ENCODE data around the gene EIF3K. TPM values are rescaled to one million over a fixed set of nuclear protein-coding genes. Genes with fewer than 3 reads are reported as not detected.

Gene EIF3K
- polyA plus RNA-seq, 2 of the 4 experiments (the other 2 are of a cell fraction), result 419 to 937 TPM

DNA sequence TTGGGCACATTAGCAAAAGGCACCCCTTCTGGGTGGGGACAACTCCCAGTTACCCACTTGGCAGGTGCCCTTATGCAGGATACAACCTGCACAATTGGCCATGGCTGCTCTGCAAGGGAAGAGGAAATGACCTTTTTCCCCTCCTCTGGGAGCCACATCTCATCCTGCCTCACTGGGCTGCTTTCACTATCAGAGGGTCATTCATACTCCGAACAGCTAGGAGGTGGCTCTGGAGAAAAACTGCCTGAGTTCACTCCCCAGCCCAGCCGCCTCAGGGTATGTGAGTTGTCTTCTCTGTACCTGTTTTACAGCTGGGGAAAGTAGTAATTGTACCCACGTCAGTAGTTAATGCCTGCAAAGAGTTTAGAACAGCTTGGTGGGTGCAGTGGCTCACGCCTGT is 21.4 kb downstream of the EIF3K start:
- H3K4me2 ChIP-seq, result no peak overlapping the region
- POLR2A ChIA-PET, result interaction anchor here (0.7 kb wide), 1 partner anchor 18 kb away, joined by 3 read pairs; no protein-coding TSS in a partner anchor
- H3K9me3 ChIP-seq, result no peaks in the 10 kb centered on the region
- ATAC-seq (0 out of 6 replicates have a peak, but pooled peaks of 1 of the 2 experiments have one; percentile 9), DNase-seq (ENCODE audit: low read depth in 1 of 2, low spot score in 1 of 2) (no peak), FAIRE-seq (no peak)
- H3K27ac ChIP-seq, result peak overlapping the region in 1 of 2 experiments; percentile 56; a peak in 3 of 6 replicates
- CTCF ChIA-PET, result interaction anchor here (0.9 to 11.7 kb wide), 16 partner anchors 6 to 289 kb away, joined by 3 to 172 read pairs (median 7); partner anchors contain the start of genes ACTN4, EIF3K, FAM98C and MRPS12
- no peak overlapping the region for H3K4me3 ChIP-seq
- H3K4me1 ChIP-seq, result peaks cover 47% of the 10 kb centered on the region
- WGBS (ENCODE audit: missing lambda C conversion rate), result 87% methylated on average over 4 of the region's 4 CpGs
- TF ChIP-seq HOXA7 (CRISPR knock-in tag; IDR thresholded peaks at IDR 0.05), result no peak
- TF ChIP-seq, protein P1, sequence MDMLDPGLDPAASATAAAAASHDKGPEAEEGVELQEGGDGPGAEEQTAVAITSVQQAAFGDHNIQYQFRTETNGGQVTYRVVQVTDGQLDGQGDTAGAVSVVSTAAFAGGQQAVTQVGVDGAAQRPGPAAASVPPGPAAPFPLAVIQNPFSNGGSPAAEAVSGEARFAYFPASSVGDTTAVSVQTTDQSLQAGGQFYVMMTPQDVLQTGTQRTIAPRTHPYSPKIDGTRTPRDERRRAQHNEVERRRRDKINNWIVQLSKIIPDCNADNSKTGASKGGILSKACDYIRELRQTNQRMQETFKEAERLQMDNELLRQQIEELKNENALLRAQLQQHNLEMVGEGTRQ (IDR thresholded peaks at IDR 0.05), result no peak
- TF ChIP-seq RARB (CRISPR knock-in tag; IDR thresholded peaks at IDR 0.05), result no peak
- TF ChIP-seq ZSCAN20 (CRISPR knock-in tag; IDR thresholded peaks at IDR 0.05), result no peak
- TF ChIP-seq TFCP2L1 (CRISPR knock-in tag; IDR thresholded peaks at IDR 0.05), result no peak
- TF ChIP-seq EP300 (IDR thresholded peaks at IDR 0.05), result no peak
- TF ChIP-seq KDM1A (IDR thresholded peaks at IDR 0.05; ENCODE audit: low read depth), result no peak
- TF ChIP-seq, protein P2, sequence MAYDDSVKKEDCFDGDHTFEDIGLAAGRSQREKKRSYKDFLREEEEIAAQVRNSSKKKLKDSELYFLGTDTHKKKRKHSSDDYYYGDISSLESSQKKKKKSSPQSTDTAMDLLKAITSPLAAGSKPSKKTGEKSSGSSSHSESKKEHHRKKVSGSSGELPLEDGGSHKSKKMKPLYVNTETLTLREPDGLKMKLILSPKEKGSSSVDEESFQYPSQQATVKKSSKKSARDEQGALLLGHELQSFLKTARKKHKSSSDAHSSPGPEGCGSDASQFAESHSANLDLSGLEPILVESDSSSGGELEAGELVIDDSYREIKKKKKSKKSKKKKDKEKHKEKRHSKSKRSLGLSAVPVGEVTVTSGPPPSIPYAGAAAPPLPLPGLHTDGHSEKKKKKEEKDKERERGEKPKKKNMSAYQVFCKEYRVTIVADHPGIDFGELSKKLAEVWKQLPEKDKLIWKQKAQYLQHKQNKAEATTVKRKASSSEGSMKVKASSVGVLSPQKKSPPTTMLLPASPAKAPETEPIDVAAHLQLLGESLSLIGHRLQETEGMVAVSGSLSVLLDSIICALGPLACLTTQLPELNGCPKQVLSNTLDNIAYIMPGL (CRISPR knock-in tag; IDR thresholded peaks at IDR 0.05; ENCODE audit: borderline replicate concordance), result no peak
- TF ChIP-seq CHD4 (IDR thresholded peaks at IDR 0.05; ENCODE audit: borderline replicate concordance), result no peak
- TF ChIP-seq RAD21 (conservative IDR thresholded peaks at IDR 0.05 in 1 of 2, IDR thresholded peaks at IDR 0.05 in 1 of 2), result no peak
- no peak for TF ChIP-seq TP53 (CRISPR knock-in tag; IDR thresholded peaks at IDR 0.05)
- no peak for TF ChIP-seq BHLHE40 (IDR thresholded peaks at IDR 0.05; ENCODE audit: low read depth, low read length)
- TF ChIP-seq HEYL (CRISPR knock-in tag; IDR thresholded peaks at IDR 0.05), result no peak
- no peak for TF ChIP-seq RCOR1 (IDR thresholded peaks at IDR 0.05; ENCODE audit: low read depth, low read length)
- TF ChIP-seq BCL3 (IDR thresholded peaks at IDR 0.05), result no peak

GRCh38 chr19:38642176-38642575 is 23.2 kb downstream of the EIF3K start:
- Histone ChIP-seq H3K4me1 (peaks cover 35% of the 10 kb centered on the region), H3K9me3 (no peaks in the 10 kb centered on the region), H3K4me2 (peak overlapping the region; percentile 57), H3K27ac (peak overlapping the region; percentile 41 to 75), H3K4me3 (no peak overlapping the region)
- ATAC-seq (peak; percentile 5 to 14; a peak in 4 of 6 replicates), DNase-seq (ENCODE audit: low read depth in 1 of 2, low spot score in 1 of 2) (no peak), FAIRE-seq (no peak)
- 92% methylated on average over 9 of the region's 9 CpGs for WGBS (ENCODE audit: missing lambda C conversion rate)
- POLR2A ChIA-PET, result interaction anchor here (1.4 kb wide), 1 partner anchor 23 kb away, joined by 4 read pairs; the partner anchor contains the start of gene EIF3K
- CTCF ChIA-PET, result interaction anchor here (0.8 to 11.7 kb wide), 17 partner anchors 4 to 399 kb away, joined by 3 to 172 read pairs (median 5); partner anchors contain the start of genes ACTN4, FAM98C, MAP4K1 and MRPS12
- 0 out of 2 replicates have a peak, but pooled peaks have one; percentile 28 for TF ChIP-seq PBX3 (IDR thresholded peaks at IDR 0.05)
- TF ChIP-seq, protein P3, sequence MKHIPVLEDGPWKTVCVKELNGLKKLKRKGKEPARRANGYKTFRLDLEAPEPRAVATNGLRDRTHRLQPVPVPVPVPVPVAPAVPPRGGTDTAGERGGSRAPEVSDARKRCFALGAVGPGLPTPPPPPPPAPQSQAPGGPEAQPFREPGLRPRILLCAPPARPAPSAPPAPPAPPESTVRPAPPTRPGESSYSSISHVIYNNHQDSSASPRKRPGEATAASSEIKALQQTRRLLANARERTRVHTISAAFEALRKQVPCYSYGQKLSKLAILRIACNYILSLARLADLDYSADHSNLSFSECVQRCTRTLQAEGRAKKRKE (CRISPR knock-in tag; IDR thresholded peaks at IDR 0.05; ENCODE audit: low read depth), result no peak
